Neural cell (in vitro differentiated cells): ENCODE measurements around the gene ANGPTL8.

ENCODE experiments used
- CTCF ChIP-seq: fragments of 450-650 bp; IDR thresholded peaks from 2 replicates; pipeline ENCODE4 v1.5.1; 2014; ENCODE audit warnings: antibody characterized with exemption, mild to moderate bottlenecking, moderate library complexity; ENCODE audit not compliant: poor library complexity, severe bottlenecking
- EP300 ChIP-seq: fragments of 450-650 bp; conservative IDR thresholded peaks from 2 replicates; pipeline ENCODE4 v1.6.1; 2014; ENCODE audit warnings: antibody characterized with exemption, mild to moderate bottlenecking, moderate library complexity; ENCODE audit not compliant: poor library complexity, severe bottlenecking
- EZH2 ChIP-seq: fragments of 200-600, 300-800 bp; shearing (Covaris generic), sonication (generic); IDR thresholded peaks from 2 replicates; pipeline ENCODE4 v1.6.1; 2014; ENCODE audit warnings: antibody characterized with exemption, low read length, borderline replicate concordance, mild to moderate bottlenecking; ENCODE audit not compliant: insufficient read depth, poor library complexity, severe bottlenecking
- POLR2AphosphoS5 ChIP-seq: IDR thresholded peaks from 2 replicates; pipeline ENCODE4 v1.6.1; 2012
- TF ChIP-seq, protein P1 (sequence below): IDR thresholded peaks from 2 replicates; pipeline ENCODE4 v1.6.1; 2012; ENCODE audit warnings: borderline replicate concordance

DNA sequence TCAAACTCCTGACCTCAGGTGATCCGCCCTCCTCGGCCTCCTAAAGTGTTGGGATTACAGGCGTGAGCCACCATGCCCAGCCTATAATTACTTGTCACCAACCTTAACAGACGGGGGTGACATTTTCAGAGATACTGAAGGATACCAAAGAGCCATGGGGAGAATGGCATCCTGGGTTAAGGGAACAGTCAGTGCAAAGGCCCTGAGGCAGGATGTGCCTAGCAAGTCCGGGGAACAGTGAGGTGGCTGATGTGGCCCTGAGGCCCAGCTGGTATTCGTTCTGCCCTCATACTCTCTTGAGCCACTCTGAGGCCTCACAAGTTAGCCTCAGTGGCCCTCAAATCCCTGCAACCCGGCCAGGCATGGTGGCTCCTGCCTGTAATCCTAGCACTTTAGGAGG lies 15.0 kb upstream of the ANGPTL8 start:
- TF ChIP-seq, protein P1, sequence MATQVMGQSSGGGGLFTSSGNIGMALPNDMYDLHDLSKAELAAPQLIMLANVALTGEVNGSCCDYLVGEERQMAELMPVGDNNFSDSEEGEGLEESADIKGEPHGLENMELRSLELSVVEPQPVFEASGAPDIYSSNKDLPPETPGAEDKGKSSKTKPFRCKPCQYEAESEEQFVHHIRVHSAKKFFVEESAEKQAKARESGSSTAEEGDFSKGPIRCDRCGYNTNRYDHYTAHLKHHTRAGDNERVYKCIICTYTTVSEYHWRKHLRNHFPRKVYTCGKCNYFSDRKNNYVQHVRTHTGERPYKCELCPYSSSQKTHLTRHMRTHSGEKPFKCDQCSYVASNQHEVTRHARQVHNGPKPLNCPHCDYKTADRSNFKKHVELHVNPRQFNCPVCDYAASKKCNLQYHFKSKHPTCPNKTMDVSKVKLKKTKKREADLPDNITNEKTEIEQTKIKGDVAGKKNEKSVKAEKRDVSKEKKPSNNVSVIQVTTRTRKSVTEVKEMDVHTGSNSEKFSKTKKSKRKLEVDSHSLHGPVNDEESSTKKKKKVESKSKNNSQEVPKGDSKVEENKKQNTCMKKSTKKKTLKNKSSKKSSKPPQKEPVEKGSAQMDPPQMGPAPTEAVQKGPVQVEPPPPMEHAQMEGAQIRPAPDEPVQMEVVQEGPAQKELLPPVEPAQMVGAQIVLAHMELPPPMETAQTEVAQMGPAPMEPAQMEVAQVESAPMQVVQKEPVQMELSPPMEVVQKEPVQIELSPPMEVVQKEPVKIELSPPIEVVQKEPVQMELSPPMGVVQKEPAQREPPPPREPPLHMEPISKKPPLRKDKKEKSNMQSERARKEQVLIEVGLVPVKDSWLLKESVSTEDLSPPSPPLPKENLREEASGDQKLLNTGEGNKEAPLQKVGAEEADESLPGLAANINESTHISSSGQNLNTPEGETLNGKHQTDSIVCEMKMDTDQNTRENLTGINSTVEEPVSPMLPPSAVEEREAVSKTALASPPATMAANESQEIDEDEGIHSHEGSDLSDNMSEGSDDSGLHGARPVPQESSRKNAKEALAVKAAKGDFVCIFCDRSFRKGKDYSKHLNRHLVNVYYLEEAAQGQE: no peak
- TF ChIP-seq CTCF: no peak
- TF ChIP-seq EZH2: no peak
- no peak for TF ChIP-seq POLR2AphosphoS5
- TF ChIP-seq EP300: no peak
